ENCODE results near the gene AFP.

AFP gene

GRCh38 chr4:73442275-73442674, 6.3 kb downstream of the AFP start:
- H4K20me1 ChIP-seq (ENCODE audit: insufficient read depth): no peaks in the 10 kb centered on the region
- no peaks in the 10 kb centered on the region for H3K79me2 ChIP-seq (ENCODE audit: insufficient read depth, low read depth)
- H3K27me3 ChIP-seq (ENCODE audit: insufficient read depth, low read depth): no peaks in the 10 kb centered on the region
- no peak overlapping the region for H2AFZ ChIP-seq (ENCODE audit: low read depth)
- H3K9ac ChIP-seq: no peak overlapping the region
- H3K4me2 ChIP-seq: no peak overlapping the region
- H3K36me3 ChIP-seq (ENCODE audit: insufficient read depth): no peaks in the 10 kb centered on the region
- H3K4me1 ChIP-seq (ENCODE audit: low read depth, poor library complexity, severe bottlenecking): no peaks in the 10 kb centered on the region
- no peak for TF ChIP-seq CTCF (conservative IDR thresholded peaks at IDR 0.05; ENCODE audit: low read depth, low read length)
- H3K4me3 ChIP-seq (IDR thresholded peaks at IDR 0.05; ENCODE audit: insufficient read depth, low read depth, low read length): no peak overlapping the region
- H3K27ac ChIP-seq: no peak overlapping the region

GRCh38 chr4:73443224-73443623, 7.2 kb downstream of the AFP start:
- Histone ChIP-seq H3K36me3 (ENCODE audit: insufficient read depth) (no peaks in the 10 kb centered on the region), H3K4me1 (ENCODE audit: low read depth, poor library complexity, severe bottlenecking) (no peaks in the 10 kb centered on the region), H2AFZ (ENCODE audit: low read depth) (no peak overlapping the region), H3K4me2 (no peak overlapping the region), H3K4me3 (IDR thresholded peaks at IDR 0.05; ENCODE audit: insufficient read depth, low read depth, low read length) (no peak overlapping the region), H3K9ac (no peak overlapping the region), H3K27ac (no peak overlapping the region), H3K79me2 (ENCODE audit: insufficient read depth, low read depth) (no peaks in the 10 kb centered on the region), H4K20me1 (ENCODE audit: insufficient read depth) (no peaks in the 10 kb centered on the region), H3K27me3 (ENCODE audit: insufficient read depth, low read depth) (no peaks in the 10 kb centered on the region)
- TF ChIP-seq CTCF (conservative IDR thresholded peaks at IDR 0.05; ENCODE audit: low read depth, low read length): no peak

- H3K9ac ChIP-seq: no peak overlapping the region
- H3K36me3 ChIP-seq (ENCODE audit: insufficient read depth): no peaks in the 10 kb centered on the region
- H4K20me1 ChIP-seq (ENCODE audit: insufficient read depth): no peaks in the 10 kb centered on the region
- no peaks in the 10 kb centered on the region for H3K27me3 ChIP-seq (ENCODE audit: insufficient read depth, low read depth)
- no peaks in the 10 kb centered on the region for H3K4me1 ChIP-seq (ENCODE audit: low read depth, poor library complexity, severe bottlenecking)
- H3K4me3 ChIP-seq (IDR thresholded peaks at IDR 0.05; ENCODE audit: insufficient read depth, low read depth, low read length): no peak overlapping the region
- no peak overlapping the region for H3K4me2 ChIP-seq
- H3K79me2 ChIP-seq (ENCODE audit: insufficient read depth, low read depth): no peaks in the 10 kb centered on the region
- no peak overlapping the region for H3K27ac ChIP-seq
- H2AFZ ChIP-seq (ENCODE audit: low read depth): no peak overlapping the region; the same call in 1 of the 2 replicates
- no peak for TF ChIP-seq CTCF (conservative IDR thresholded peaks at IDR 0.05; ENCODE audit: low read depth, low read length)
Measured at GRCh38 chr4:73445383-73446335, 9.6 kb downstream of the AFP start.

- Histone ChIP-seq H3K4me2 (no peak overlapping the region), H3K4me3 (IDR thresholded peaks at IDR 0.05; ENCODE audit: insufficient read depth, low read depth, low read length) (no peak overlapping the region), H3K36me3 (ENCODE audit: insufficient read depth) (no peaks in the 10 kb centered on the region), H3K27me3 (ENCODE audit: insufficient read depth, low read depth) (no peaks in the 10 kb centered on the region), H2AFZ (ENCODE audit: low read depth) (no peak overlapping the region), H3K9ac (no peak overlapping the region), H3K4me1 (ENCODE audit: low read depth, poor library complexity, severe bottlenecking) (no peaks in the 10 kb centered on the region), H3K79me2 (ENCODE audit: insufficient read depth, low read depth) (no peaks in the 10 kb centered on the region), H4K20me1 (ENCODE audit: insufficient read depth) (no peaks in the 10 kb centered on the region), H3K27ac (no peak overlapping the region)
- peak; percentile 86 for TF ChIP-seq CTCF (conservative IDR thresholded peaks at IDR 0.05; ENCODE audit: low read depth, low read length)
Measured at GRCh38 chr4:73446336-73446938, 10.4 kb downstream of the AFP start.
